Neural progenitor cell (in vitro differentiated cells): ENCODE measurements around the gene SH3BGRL3. TPM values are rescaled to one million over a fixed set of nuclear protein-coding genes. Genes with fewer than 3 reads are reported as not detected.

Source experiments
- DNase-seq: peaks from one replicate; pipeline ENCODE4 v3.0.0-alpha.2; 2016; ENCODE audit warnings: low spot score
- H2AFZ ChIP-seq: fragments of 200-600 bp; sonication (generic); replicated peaks from 2 replicates; pipeline ENCODE4 v1.6.1; 2016; ENCODE audit warnings: antibody characterized with exemption
- H3F3A ChIP-seq: fragments of 200-600 bp; sonication (generic); 2 replicates; pipeline ENCODE4 v1.6.1; 2016; ENCODE audit warnings: antibody characterized with exemption, low read depth
- H3K27ac ChIP-seq: fragments of 200-600 bp; sonication (generic); 2 replicates; pipeline ENCODE4 v1.5.1; 2016; ENCODE audit warnings: mild to moderate bottlenecking
- H3K27me3 ChIP-seq: fragments of 200-600 bp; sonication (generic); 2 replicates; pipeline ENCODE4 v1.6.1; 2016; ENCODE audit warnings: mild to moderate bottlenecking, moderate library complexity
- H3K36me3 ChIP-seq: fragments of 200-600 bp; sonication (generic); 2 replicates; pipeline ENCODE4 v1.5.1; 2016
- H3K4me1 ChIP-seq: fragments of 200-600 bp; sonication (generic); 2 replicates; pipeline ENCODE4 v1.6.1; 2016; ENCODE audit warnings: mixed run types
- H3K4me2 ChIP-seq: fragments of 200-600 bp; sonication (generic); 2 replicates; pipeline ENCODE4 v1.6.1; 2016
- H3K4me3 ChIP-seq: fragments of 200-600 bp; sonication (generic); 2 replicates; pipeline ENCODE4 v1.5.1; 2016
- H3K79me2 ChIP-seq: fragments of 200-600 bp; sonication (generic); 2 replicates; pipeline ENCODE4 v1.6.1; 2016; ENCODE audit warnings: low read depth
- H3K9ac ChIP-seq: fragments of 200-600 bp; sonication (generic); 2 replicates; pipeline ENCODE4 v1.6.1; 2016
- H3K9me3 ChIP-seq: fragments of 200-600 bp; sonication (generic); 2 replicates; pipeline ENCODE4 v1.5.1; 2016; ENCODE audit warnings: low read depth
- H4K20me1 ChIP-seq: fragments of 200-600 bp; sonication (generic); 2 replicates; pipeline ENCODE4 v1.6.1; 2016; ENCODE audit warnings: low read depth
- H3K27ac Mint-ChIP-seq: 3 replicates; pipeline ENCODE4 v1.8.0; 2021; ENCODE audit warnings: mixed read lengths
- H3K27me3 Mint-ChIP-seq: 2 replicates; pipeline ENCODE4 v1.8.0; 2022; ENCODE audit warnings: low read depth, mild to moderate bottlenecking, inconsistent platforms, moderate library complexity, mixed read lengths; ENCODE audit not compliant: insufficient read depth
- H3K36me3 Mint-ChIP-seq: 3 replicates; pipeline ENCODE4 v1.8.0; 2021; ENCODE audit warnings: mixed read lengths
- H3K4me1 Mint-ChIP-seq: 3 replicates; pipeline ENCODE4 v1.8.0; 2021; ENCODE audit warnings: mixed read lengths
- H3K4me3 Mint-ChIP-seq: 3 replicates; pipeline ENCODE4 v1.8.0; 2021; ENCODE audit warnings: mild to moderate bottlenecking, moderate library complexity, mixed read lengths
- H3K9me3 Mint-ChIP-seq: 3 replicates; pipeline ENCODE4 v1.8.0; 2020; ENCODE audit warnings: mixed read lengths
- EZH2 ChIP-seq: fragments of 200-600 bp; sonication (generic); IDR thresholded peaks from 2 replicates; pipeline ENCODE4 v1.6.1; 2017; ENCODE audit warnings: antibody characterized with exemption, mild to moderate bottlenecking, moderate library complexity
- EZH2phosphoT487 ChIP-seq: fragments of 200-600 bp; sonication (generic); IDR thresholded peaks from 2 replicates; pipeline ENCODE4 v1.6.1; 2017; ENCODE audit warnings: antibody characterized with exemption
- total RNA-seq: library from RNA; depleted of rRNA; stranded (reverse); fragments of >200 nt; gene quantifications from 2 replicates; pipeline ENCODE4 v1.2.3, GENCODE V29; 2015; ENCODE audit warnings: low replicate concordance
- TF ChIP-seq, protein P1 (sequence below): fragments of 200-600 bp; sonication (generic); IDR thresholded peaks from 2 replicates; pipeline ENCODE4 v1.5.1; 2017; ENCODE audit warnings: antibody characterized with exemption, mild to moderate bottlenecking

SH3BGRL3 gene
- total RNA-seq, 1 donor from 2014 or later, result 15.6 TPM

DNA sequence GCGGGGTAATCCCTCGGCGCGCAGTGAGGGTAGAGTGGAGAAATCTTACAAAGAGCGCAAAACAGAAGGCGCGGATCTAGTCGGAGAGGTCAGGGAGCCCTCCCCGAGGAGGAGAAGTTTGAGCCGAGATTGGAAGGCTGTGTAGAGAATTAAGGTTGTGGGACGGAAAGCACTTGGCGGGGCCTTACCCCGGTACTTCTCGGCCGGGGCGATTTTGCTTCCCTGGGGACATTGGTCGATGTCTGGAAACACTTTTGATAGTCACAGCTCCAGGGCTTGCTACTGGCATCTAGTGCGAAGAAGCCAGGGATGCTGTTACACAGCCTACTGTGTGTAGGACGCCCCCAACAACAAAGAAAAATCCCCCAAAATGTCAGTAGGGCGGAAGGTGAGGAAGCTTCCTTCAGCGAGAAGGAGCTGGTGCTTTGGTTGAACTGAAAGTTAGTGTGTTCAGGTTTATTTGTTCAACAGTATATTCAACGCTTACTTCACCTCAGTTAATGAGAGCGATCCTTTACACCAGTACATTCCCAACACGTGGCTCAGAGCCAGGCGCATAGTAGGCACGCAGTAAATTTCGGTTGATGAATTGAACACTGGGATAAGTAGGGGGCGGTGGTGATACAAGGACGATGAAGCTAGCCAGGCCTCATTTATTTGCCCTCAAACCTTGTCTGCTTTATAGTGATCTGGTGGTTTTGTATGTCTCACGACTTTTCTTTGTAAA lies 45.1 kb upstream of the SH3BGRL3 start:
- peak overlapping the region; percentile 87 for H3K4me2 ChIP-seq
- H3K36me3 Mint-ChIP-seq, result peaks cover 19% of the 10 kb centered on the region
- peaks cover 56% of the 10 kb centered on the region for H3K79me2 ChIP-seq
- peak; percentile 85 for DNase-seq
- peak overlapping the region; percentile 84 for H3K4me3 ChIP-seq
- no peaks in the 10 kb centered on the region for H3K27me3 Mint-ChIP-seq
- peak overlapping the region; percentile 11 for H3K27ac ChIP-seq
- peaks cover 2% of the 10 kb centered on the region for H3K9me3 Mint-ChIP-seq
- peak overlapping the region; percentile 86 for H2AFZ ChIP-seq
- H3K9ac ChIP-seq, result peak overlapping the region; percentile 61
- H3K27ac Mint-ChIP-seq, result peak overlapping the region; percentile 20
- H3F3A ChIP-seq, result peaks cover 13% of the 10 kb centered on the region
- no peaks in the 10 kb centered on the region for H3K4me1 ChIP-seq
- TF ChIP-seq, protein P1, sequence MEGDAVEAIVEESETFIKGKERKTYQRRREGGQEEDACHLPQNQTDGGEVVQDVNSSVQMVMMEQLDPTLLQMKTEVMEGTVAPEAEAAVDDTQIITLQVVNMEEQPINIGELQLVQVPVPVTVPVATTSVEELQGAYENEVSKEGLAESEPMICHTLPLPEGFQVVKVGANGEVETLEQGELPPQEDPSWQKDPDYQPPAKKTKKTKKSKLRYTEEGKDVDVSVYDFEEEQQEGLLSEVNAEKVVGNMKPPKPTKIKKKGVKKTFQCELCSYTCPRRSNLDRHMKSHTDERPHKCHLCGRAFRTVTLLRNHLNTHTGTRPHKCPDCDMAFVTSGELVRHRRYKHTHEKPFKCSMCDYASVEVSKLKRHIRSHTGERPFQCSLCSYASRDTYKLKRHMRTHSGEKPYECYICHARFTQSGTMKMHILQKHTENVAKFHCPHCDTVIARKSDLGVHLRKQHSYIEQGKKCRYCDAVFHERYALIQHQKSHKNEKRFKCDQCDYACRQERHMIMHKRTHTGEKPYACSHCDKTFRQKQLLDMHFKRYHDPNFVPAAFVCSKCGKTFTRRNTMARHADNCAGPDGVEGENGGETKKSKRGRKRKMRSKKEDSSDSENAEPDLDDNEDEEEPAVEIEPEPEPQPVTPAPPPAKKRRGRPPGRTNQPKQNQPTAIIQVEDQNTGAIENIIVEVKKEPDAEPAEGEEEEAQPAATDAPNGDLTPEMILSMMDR, result no peak
- TF ChIP-seq EZH2phosphoT487 (no peak), EZH2 (no peak)
- H3K9me3 ChIP-seq, result no peaks in the 10 kb centered on the region
- H3K36me3 ChIP-seq, result peaks cover 2% of the 10 kb centered on the region
- peak overlapping the region; percentile 94 for H3K4me3 Mint-ChIP-seq
- H3K27me3 ChIP-seq, result no peaks in the 10 kb centered on the region
- H4K20me1 ChIP-seq, result peaks cover 38% of the 10 kb centered on the region
- peaks cover 20% of the 10 kb centered on the region for H3K4me1 Mint-ChIP-seq

DNA sequence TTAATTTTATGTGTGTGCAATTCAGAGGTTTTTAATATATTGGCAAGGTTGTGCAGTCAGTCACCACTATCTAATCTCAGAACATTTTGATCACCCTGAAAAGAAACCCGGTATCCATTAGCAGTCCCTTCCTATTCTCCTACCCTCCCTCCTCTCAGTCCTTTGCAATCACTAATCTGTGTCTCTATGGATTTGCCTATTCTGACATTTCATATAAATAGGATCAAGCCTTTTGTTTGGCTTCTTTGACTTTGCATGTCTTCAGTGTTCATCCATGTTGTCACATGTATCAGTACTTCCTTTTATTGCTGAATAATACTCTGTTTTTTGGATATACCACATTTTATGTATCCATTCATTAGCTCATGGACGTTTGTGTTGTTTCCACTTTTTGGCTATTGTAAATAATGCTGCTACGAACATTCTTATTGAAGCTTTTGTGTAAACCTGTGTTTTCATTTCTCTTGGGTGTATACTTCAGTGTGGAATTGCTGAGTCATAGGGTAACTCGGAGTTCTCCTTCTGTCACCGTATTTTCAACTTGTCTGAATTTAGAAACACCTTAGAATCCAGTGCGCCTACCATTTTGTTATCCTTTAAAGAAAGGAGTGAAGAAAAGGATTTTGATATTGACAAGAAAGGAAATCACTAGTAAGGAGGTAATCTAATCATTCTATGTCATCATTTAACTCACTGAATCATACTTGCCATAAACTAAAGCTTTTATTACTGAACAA lies 42.5 kb upstream of the SH3BGRL3 start:
- H3K79me2 ChIP-seq, result peaks cover 80% of the 10 kb centered on the region
- H3F3A ChIP-seq, result peaks cover 13% of the 10 kb centered on the region
- no peak overlapping the region for H2AFZ ChIP-seq
- H3K36me3 ChIP-seq, result peaks cover 7% of the 10 kb centered on the region
- peaks cover 2% of the 10 kb centered on the region for H3K9me3 Mint-ChIP-seq
- TF ChIP-seq, protein P1, result no peak
- TF ChIP-seq EZH2phosphoT487 (no peak), EZH2 (no peak)
- H3K36me3 Mint-ChIP-seq, result peaks cover 22% of the 10 kb centered on the region
- no peaks in the 10 kb centered on the region for H3K4me1 ChIP-seq
- no peak overlapping the region for H3K4me3 Mint-ChIP-seq
- H3K4me3 ChIP-seq, result no peak overlapping the region
- no peak overlapping the region for H3K9ac ChIP-seq
- H3K4me1 Mint-ChIP-seq, result peaks cover 20% of the 10 kb centered on the region
- no peaks in the 10 kb centered on the region for H3K9me3 ChIP-seq
- no peak overlapping the region for H3K27ac ChIP-seq
- no peak for DNase-seq
- H3K27me3 ChIP-seq, result no peaks in the 10 kb centered on the region
- H3K27me3 Mint-ChIP-seq, result no peaks in the 10 kb centered on the region
- H3K27ac Mint-ChIP-seq, result no peak overlapping the region
- H3K4me2 ChIP-seq, result no peak overlapping the region
- H4K20me1 ChIP-seq, result peaks cover 49% of the 10 kb centered on the region

DNA sequence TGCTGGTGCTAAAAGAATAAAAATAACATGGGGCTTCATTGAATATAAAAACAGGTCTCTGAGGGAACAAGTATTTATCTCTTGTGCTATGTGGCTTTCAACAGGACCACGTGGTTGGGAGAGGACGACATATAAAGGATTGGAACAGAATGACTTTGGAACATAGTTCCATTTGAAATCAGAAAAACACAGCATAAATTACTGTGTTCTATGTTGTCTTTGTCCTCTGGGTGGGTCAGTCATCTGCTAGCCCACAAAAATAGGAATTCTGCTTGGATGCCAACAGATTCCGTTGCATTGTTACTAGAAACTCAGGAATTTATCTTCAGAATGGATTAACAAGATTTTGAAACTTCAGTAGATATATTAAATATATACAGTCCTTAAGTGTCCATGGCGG lies 40.0 kb upstream of the SH3BGRL3 start:
- no peak overlapping the region for H3K27ac Mint-ChIP-seq
- peaks cover 31% of the 10 kb centered on the region for H3K36me3 Mint-ChIP-seq
- no peak overlapping the region for H3K4me2 ChIP-seq
- no peak overlapping the region for H3K9ac ChIP-seq
- no peak overlapping the region for H3K4me3 Mint-ChIP-seq
- DNase-seq, result no peak
- peaks cover 17% of the 10 kb centered on the region for H3K4me1 Mint-ChIP-seq
- H3K4me1 ChIP-seq, result no peaks in the 10 kb centered on the region
- H3K9me3 ChIP-seq, result no peaks in the 10 kb centered on the region
- H3K27me3 Mint-ChIP-seq, result peaks cover 2% of the 10 kb centered on the region
- H4K20me1 ChIP-seq, result peaks cover 54% of the 10 kb centered on the region
- H3K9me3 Mint-ChIP-seq, result peaks cover 2% of the 10 kb centered on the region
- no peak overlapping the region for H2AFZ ChIP-seq
- H3K36me3 ChIP-seq, result peaks cover 7% of the 10 kb centered on the region
- peaks cover 83% of the 10 kb centered on the region for H3K79me2 ChIP-seq
- H3K27ac ChIP-seq, result no peak overlapping the region
- H3K4me3 ChIP-seq, result no peak overlapping the region
- peaks cover under 1% of the 10 kb centered on the region for H3F3A ChIP-seq
- H3K27me3 ChIP-seq, result no peaks in the 10 kb centered on the region
- TF ChIP-seq EZH2 (no peak), EZH2phosphoT487 (no peak)
- TF ChIP-seq, protein P1, result no peak
